PC-9 (cell line): ENCODE results near the gene OR4D1. TPM values are rescaled to one million over a fixed set of nuclear protein-coding genes. Genes with fewer than 3 reads are reported as not detected.

Experiments used
- BruUV-seq: library from RNA; stranded (reverse); fragments of 400-500 nt; replicated peaks from 2 replicates; lab custom pipeline; 2021; lab: Mats Ljungman, UMichigan
- CTCF ChIA-PET: fragments of 300-600 bp; sonication (Branson Sonifier 250); formaldehyde crosslinking; loops from one replicate; lab custom pipeline; 2022; ENCODE audit warnings: antibody characterized with exemption; lab: Charles Lee
- POLR2A ChIA-PET: fragments of 300-600 bp; sonication (Branson Sonifier 250); formaldehyde crosslinking; loops from one replicate; lab custom pipeline; 2022; ENCODE audit warnings: antibody characterized with exemption; ENCODE audit not compliant: unreplicated experiment; lab: Charles Lee
- DNase-seq, 2 experiments: peaks; one replicate each; pipeline versions ENCODE4 v3.0.0 to v3.0.0-alpha.2; 2015 to 2022; ENCODE audit warnings: mixed read lengths in 1 of 2
- H2AFZ ChIP-seq: fragments of 200-600 bp; sonication (generic); 2 replicates; pipeline ENCODE4 v1.8.1; 2017; ENCODE audit warnings: antibody characterized with exemption
- H3F3A ChIP-seq: fragments of 200-600 bp; sonication (generic); 2 replicates; pipeline ENCODE4 v1.8.1; 2017; ENCODE audit warnings: antibody characterized with exemption, mild to moderate bottlenecking, low read depth; ENCODE audit not compliant: insufficient read depth
- H3K27ac ChIP-seq: fragments of 200-600 bp; sonication (generic); 2 replicates; pipeline ENCODE4 v1.6.1; 2016; ENCODE audit warnings: mixed run types
- H3K27me3 ChIP-seq: fragments of 200-600 bp; sonication (generic); 2 replicates; pipeline ENCODE4 v1.6.1; 2016; ENCODE audit warnings: low read depth, mixed run types; ENCODE audit not compliant: insufficient read depth
- H3K36me3 ChIP-seq: fragments of 200-600 bp; sonication (generic); 2 replicates; pipeline ENCODE4 v1.6.1; 2016; ENCODE audit warnings: low read depth, mixed run types
- H3K4me1 ChIP-seq: fragments of 200-600 bp; sonication (generic); replicated peaks from 2 replicates; pipeline ENCODE4 v1.6.1; 2016; ENCODE audit warnings: mixed run types; ENCODE audit not compliant: insufficient read depth
- H3K4me2 ChIP-seq: fragments of 200-600 bp; sonication (generic); 2 replicates; pipeline ENCODE4 v1.6.1; 2017; ENCODE audit warnings: mixed run types
- H3K4me3 ChIP-seq: fragments of 200-600 bp; sonication (generic); 2 replicates; pipeline ENCODE4 v1.6.1; 2016; ENCODE audit warnings: mixed run types
- H3K79me2 ChIP-seq: fragments of 200-600 bp; sonication (generic); 2 replicates; pipeline ENCODE4 v1.6.1; 2017; ENCODE audit warnings: low read depth, mixed run types
- H3K9me2 ChIP-seq: fragments of 200-600 bp; sonication (generic); 2 replicates; pipeline ENCODE4 v1.8.1; 2017; ENCODE audit warnings: mild to moderate bottlenecking; ENCODE audit not compliant: insufficient read depth
- H3K9me3 ChIP-seq: fragments of 200-600 bp; sonication (generic); 2 replicates; pipeline ENCODE4 v1.8.1; 2016; ENCODE audit warnings: low read depth; ENCODE audit not compliant: insufficient read depth
- H4K20me1 ChIP-seq: fragments of 200-600 bp; sonication (generic); 2 replicates; pipeline ENCODE4 v1.8.1; 2017; ENCODE audit not compliant: insufficient read depth
- CTCF ChIP-seq: fragments of 200-600 bp; sonication (generic); conservative IDR thresholded peaks from 2 replicates; pipeline ENCODE4 v1.6.1; 2017; ENCODE audit warnings: mixed run types, antibody characterized with exemption, mild to moderate bottlenecking, moderate library complexity
- EZH2 ChIP-seq: fragments of 200-600 bp; sonication (generic); IDR thresholded peaks from 2 replicates; pipeline ENCODE4 v1.8.0; 2017; ENCODE audit warnings: antibody characterized with exemption, low read depth
- intact Hi-C: fragments of 100-400 bp; cut with micrococcal nuclease; formaldehyde crosslinking; loops from one replicate; pipeline ENCODE4 v1.10.0; 2022; ENCODE audit not compliant: unreplicated experiment
- total RNA-seq: library from RNA; stranded (reverse); gene quantifications from 2 replicates; pipeline ENCODE4 v1.2.3, GENCODE V29; 2021

OR4D1 gene
- total RNA-seq, 1 experiment from 2014 or later, result not detected

- no peak overlapping the region for H3K27ac ChIP-seq
- CTCF ChIA-PET, result no interaction called here
Measured at GRCh38 chr17:58187063-58187462, 38.9 kb downstream of the OR4D1 start.

GRCh38 chr17:58187675-58188074 is 39.5 kb downstream of the OR4D1 start:
- no peak for TF ChIP-seq CTCF
- POLR2A ChIA-PET, result no interaction called here
- Histone ChIP-seq H3K4me2 (no peak overlapping the region), H3K36me3 (no peaks in the 10 kb centered on the region), H3K27ac (no peak overlapping the region), H3K27me3 (peaks cover 74% of the 10 kb centered on the region), H4K20me1 (no peaks in the 10 kb centered on the region), H2AFZ (no peak overlapping the region), H3K4me3 (no peak overlapping the region), H3K9me2 (no peaks in the 10 kb centered on the region), H3F3A (no peaks in the 10 kb centered on the region), H3K79me2 (no peaks in the 10 kb centered on the region), H3K4me1 (no peaks in the 10 kb centered on the region), H3K9me3 (no peaks in the 10 kb centered on the region)
- peak in 1 of 2 experiments; percentile 19 for DNase-seq
- no TSS peak for BruUV-seq
- intact Hi-C loops, result no loop called here
- CTCF ChIA-PET, result no interaction called here

More at GRCh38 chr17:58187063-58187462, 38.9 kb downstream of the OR4D1 start:
- DNase-seq, result no peak
- H2AFZ ChIP-seq, result no peak overlapping the region
- H3K36me3 ChIP-seq, result no peaks in the 10 kb centered on the region
- peaks cover 69% of the 10 kb centered on the region for H3K27me3 ChIP-seq
- H4K20me1 ChIP-seq, result no peaks in the 10 kb centered on the region
- TF ChIP-seq CTCF (no peak), EZH2 (no peak)
- POLR2A ChIA-PET, result no interaction called here
- intact Hi-C loops, result no loop called here
- H3F3A ChIP-seq, result no peaks in the 10 kb centered on the region
- no peak overlapping the region for H3K4me3 ChIP-seq
- H3K4me1 ChIP-seq, result no peaks in the 10 kb centered on the region
- H3K9me3 ChIP-seq, result no peaks in the 10 kb centered on the region
- no TSS peak for BruUV-seq
- H3K79me2 ChIP-seq, result no peaks in the 10 kb centered on the region
- no peak overlapping the region for H3K4me2 ChIP-seq
- no peaks in the 10 kb centered on the region for H3K9me2 ChIP-seq

GRCh38 chr17:58189436-58190146 is 41.4 kb downstream of the OR4D1 start:
- no peak overlapping the region for H3K4me2 ChIP-seq
- H2AFZ ChIP-seq, result no peak overlapping the region
- ChIA-PET POLR2A (interaction anchor here (0.7 kb wide), 1 partner anchor 183 kb away, joined by 6 read pairs; no protein-coding TSS in a partner anchor), CTCF (interaction anchor here (0.5 to 1.0 kb wide), 2 partner anchors 11 to 105 kb away, joined by 3 to 6 read pairs; no protein-coding TSS in a partner anchor)
- no peaks in the 10 kb centered on the region for H3F3A ChIP-seq
- intact Hi-C loops, result no loop called here
- no peaks in the 10 kb centered on the region for H3K9me2 ChIP-seq
- TF ChIP-seq EZH2 (no peak), CTCF (no peak)
- no peaks in the 10 kb centered on the region for H4K20me1 ChIP-seq
- H3K27me3 ChIP-seq, result peaks cover 87% of the 10 kb centered on the region
- no peaks in the 10 kb centered on the region for H3K4me1 ChIP-seq
- H3K36me3 ChIP-seq, result no peaks in the 10 kb centered on the region
- peak; percentile 63 to 67 for DNase-seq
- H3K27ac ChIP-seq, result no peak overlapping the region
- H3K9me3 ChIP-seq, result no peaks in the 10 kb centered on the region
- H3K79me2 ChIP-seq, result no peaks in the 10 kb centered on the region
- H3K4me3 ChIP-seq, result no peak overlapping the region
- no TSS peak for BruUV-seq
